Neural cell (in vitro differentiated cells): ENCODE data around the gene LRRC4B. TPM values are rescaled to one million over a fixed set of nuclear protein-coding genes. Genes with fewer than 3 reads are reported as not detected.

ENCODE experiments used
- H2AFZ ChIP-seq: fragments of 200-600, 300-800 bp; sonication (generic), shearing (Covaris generic); 2 replicates; pipeline ENCODE4 v1.6.0; 2014; ENCODE audit warnings: low read depth, mild to moderate bottlenecking, antibody characterized with exemption, low read length, moderate library complexity
- H3F3A ChIP-seq: fragments of 200-600 bp; shearing (Covaris generic); 2 replicates; pipeline ENCODE4 v1.6.1; 2016; ENCODE audit warnings: mild to moderate bottlenecking, moderate library complexity, mixed read lengths, antibody characterized with exemption, low read length; ENCODE audit not compliant: insufficient read depth, poor library complexity, severe bottlenecking
- H3K27ac ChIP-seq: fragments of 200-600, 300-800 bp; sonication (generic), shearing (Covaris generic); 2 replicates; pipeline ENCODE4 v1.5.1; 2014; ENCODE audit warnings: mild to moderate bottlenecking, low read length, moderate library complexity
- H3K27me3 ChIP-seq: fragments of 300-800, 200-600 bp; sonication (generic), shearing (Covaris generic); 2 replicates; pipeline ENCODE4 v1.6.0; 2014; ENCODE audit warnings: mild to moderate bottlenecking, low read depth, low read length, moderate library complexity; ENCODE audit not compliant: insufficient read depth
- H3K36me3 ChIP-seq: fragments of 300-800, 200-600 bp; sonication (generic), shearing (Covaris generic); 2 replicates; pipeline ENCODE4 v1.5.1; 2014; ENCODE audit warnings: mild to moderate bottlenecking, antibody characterized with exemption, low read length, moderate library complexity; ENCODE audit not compliant: insufficient read depth
- H3K4me2 ChIP-seq: fragments of 300-800, 200-600 bp; sonication (generic), shearing (Covaris generic); 2 replicates; pipeline ENCODE4 v1.6.0; 2014; ENCODE audit warnings: mild to moderate bottlenecking, low read length
- H3K4me3 ChIP-seq: fragments of 300-800, 200-600 bp; sonication (generic), shearing (Covaris generic); 2 replicates; pipeline ENCODE4 v1.5.1; 2014; ENCODE audit warnings: mild to moderate bottlenecking, low read length, moderate library complexity
- H3K79me2 ChIP-seq: fragments of 200-600 bp; shearing (Covaris generic); replicated peaks from 2 replicates; pipeline ENCODE4 v1.6.0; 2014; ENCODE audit warnings: mild to moderate bottlenecking, low read length, moderate library complexity; ENCODE audit not compliant: insufficient read depth
- H3K9ac ChIP-seq: fragments of 300-800, 200-600 bp; sonication (generic), shearing (Covaris generic); 2 replicates; pipeline ENCODE4 v1.6.1; 2016; ENCODE audit warnings: mild to moderate bottlenecking, low read length, mixed read lengths
- H3K9me2 ChIP-seq: fragments of 200-600 bp; shearing (Covaris generic); 2 replicates; pipeline ENCODE4 v1.6.1; 2016; ENCODE audit warnings: mild to moderate bottlenecking, low read length, mixed read lengths; ENCODE audit not compliant: insufficient read depth
- H3K9me3 ChIP-seq: fragments of 200-600, 300-800 bp; sonication (generic), shearing (Covaris generic); 2 replicates; pipeline ENCODE4 v1.6.1; 2016; ENCODE audit warnings: mild to moderate bottlenecking, mixed run types, low read length, moderate library complexity, mixed read lengths
- H4K20me1 ChIP-seq: fragments of 200-600 bp; shearing (Covaris generic); 2 replicates; pipeline ENCODE4 v1.6.1; 2016; ENCODE audit warnings: mild to moderate bottlenecking, mixed run types; ENCODE audit not compliant: insufficient read depth
- CTCF ChIP-seq: fragments of 450-650 bp; IDR thresholded peaks from 2 replicates; pipeline ENCODE4 v1.5.1; 2014; ENCODE audit warnings: antibody characterized with exemption, mild to moderate bottlenecking, moderate library complexity; ENCODE audit not compliant: poor library complexity, severe bottlenecking
- EP300 ChIP-seq: fragments of 450-650 bp; conservative IDR thresholded peaks from 2 replicates; pipeline ENCODE4 v1.6.1; 2014; ENCODE audit warnings: antibody characterized with exemption, mild to moderate bottlenecking, moderate library complexity; ENCODE audit not compliant: poor library complexity, severe bottlenecking
- EZH2 ChIP-seq: fragments of 200-600, 300-800 bp; shearing (Covaris generic), sonication (generic); IDR thresholded peaks from 2 replicates; pipeline ENCODE4 v1.6.1; 2014; ENCODE audit warnings: antibody characterized with exemption, low read length, borderline replicate concordance, mild to moderate bottlenecking; ENCODE audit not compliant: insufficient read depth, poor library complexity, severe bottlenecking
- MXI1 ChIP-seq: fragments of 450-650 bp; conservative IDR thresholded peaks from 2 replicates; pipeline ENCODE4 v1.6.1; 2014; ENCODE audit warnings: antibody characterized with exemption, mild to moderate bottlenecking; ENCODE audit not compliant: poor library complexity, severe bottlenecking
- POLR2AphosphoS5 ChIP-seq: IDR thresholded peaks from 2 replicates; pipeline ENCODE4 v1.6.1; 2012
- RAD21 ChIP-seq: fragments of 450-650 bp; conservative IDR thresholded peaks from 2 replicates; pipeline ENCODE4 v1.6.1; 2014; ENCODE audit warnings: antibody characterized with exemption, mild to moderate bottlenecking, moderate library complexity
- REST ChIP-seq: IDR thresholded peaks from 2 replicates; pipeline ENCODE4 v1.6.1; 2012; ENCODE audit warnings: borderline replicate concordance
- SMC3 ChIP-seq: fragments of 450-650 bp; conservative IDR thresholded peaks from 2 replicates; pipeline ENCODE4 v1.6.1; 2014; ENCODE audit warnings: antibody characterized with exemption, mild to moderate bottlenecking, moderate library complexity; ENCODE audit not compliant: poor library complexity
- TAF1 ChIP-seq: IDR thresholded peaks from 2 replicates; pipeline ENCODE4 v1.6.1; 2012; ENCODE audit warnings: low read depth
- polyA plus RNA-seq: library from polyadenylated mRNA; depleted of rRNA; stranded (reverse); fragments of >200 nt; gene quantifications from 2 replicates; pipeline ENCODE4 v1.2.3, GENCODE V29; 2014

LRRC4B gene
- polyA plus RNA-seq, 1 donor from 2014 or later, result 83.1 TPM

GRCh38 chr19:50498219-50499056, 69.8 kb downstream of the LRRC4B start (continued):
- TF ChIP-seq REST, result no peak

GRCh38 chr19:50497022-50497405, 71.2 kb downstream of the LRRC4B start:
- H3K36me3 ChIP-seq, result no peaks in the 10 kb centered on the region
- TF ChIP-seq CTCF, result no peak
- no peaks in the 10 kb centered on the region for H3K79me2 ChIP-seq
- H3K27me3 ChIP-seq, result peaks cover 8% of the 10 kb centered on the region
- no peaks in the 10 kb centered on the region for H3K9me2 ChIP-seq
- H3K4me2 ChIP-seq, result no peak overlapping the region
- no peak overlapping the region for H3K27ac ChIP-seq
- no peaks in the 10 kb centered on the region for H3K9me3 ChIP-seq
- H3K9ac ChIP-seq, result no peak overlapping the region
- H3F3A ChIP-seq, result no peaks in the 10 kb centered on the region
- no peaks in the 10 kb centered on the region for H4K20me1 ChIP-seq
- no peak overlapping the region for H2AFZ ChIP-seq
- H3K4me3 ChIP-seq, result no peak overlapping the region

GRCh38 chr19:50496189-50497021, 71.8 kb downstream of the LRRC4B start:
- no peak for TF ChIP-seq MXI1
- no peak for TF ChIP-seq EP300
- TF ChIP-seq EZH2, result no peak
- TF ChIP-seq POLR2AphosphoS5, result no peak
- no peak for TF ChIP-seq CTCF
- no peak for TF ChIP-seq RAD21
- no peak for TF ChIP-seq TAF1
- TF ChIP-seq REST, result no peak
- TF ChIP-seq SMC3, result no peak
- Histone ChIP-seq H3K36me3 (no peaks in the 10 kb centered on the region), H3K79me2 (no peaks in the 10 kb centered on the region), H3K9me2 (no peaks in the 10 kb centered on the region), H3K27ac (no peak overlapping the region), H3F3A (no peaks in the 10 kb centered on the region), H4K20me1 (no peaks in the 10 kb centered on the region), H2AFZ (no peak overlapping the region), H3K4me3 (no peak overlapping the region), H3K9ac (no peak overlapping the region), H3K9me3 (no peaks in the 10 kb centered on the region), H3K4me2 (no peak overlapping the region), H3K27me3 (peaks cover 14% of the 10 kb centered on the region)
